ENCODE data around the gene CDC20.

Gene CDC20

GRCh38 chr1:43317817-43318471 is 40.8 kb upstream of the CDC20 start:
- FAIRE-seq (no peak), DNase-seq (ENCODE audit: insufficient read length) (no peak)
- TF ChIP-seq TAF1 (IDR thresholded peaks at IDR 0.05; ENCODE audit: borderline replicate concordance, low read depth, low read length), result no peak

- DNase-seq (ENCODE audit: insufficient read length), result no peak
- no peak for FAIRE-seq
- TF ChIP-seq POLR2A (IDR thresholded peaks at IDR 0.05; ENCODE audit: low read depth, low read length) (no peak), POLR2AphosphoS5 (IDR thresholded peaks at IDR 0.05; ENCODE audit: low read depth, low read length) (no peak), TAF1 (IDR thresholded peaks at IDR 0.05; ENCODE audit: borderline replicate concordance, low read depth, low read length) (no peak)
Measured at GRCh38 chr1:43318831-43319230, 40.0 kb upstream of the CDC20 start.

- DNase-seq (ENCODE audit: insufficient read length), result no peak
- no peak for TF ChIP-seq POLR2AphosphoS5 (IDR thresholded peaks at IDR 0.05; ENCODE audit: low read depth, low read length)
- TF ChIP-seq POLR2A (IDR thresholded peaks at IDR 0.05; ENCODE audit: low read depth, low read length), result no peak
- TF ChIP-seq TAF1 (IDR thresholded peaks at IDR 0.05; ENCODE audit: borderline replicate concordance, low read depth, low read length), result no peak
- FAIRE-seq, result no peak
Measured at GRCh38 chr1:43319288-43319687, 39.5 kb upstream of the CDC20 start.

GRCh38 chr1:43319766-43320165 is 39.0 kb upstream of the CDC20 start:
- FAIRE-seq, result no peak
- TF ChIP-seq POLR2A (IDR thresholded peaks at IDR 0.05; ENCODE audit: low read depth, low read length) (no peak), POLR2AphosphoS5 (IDR thresholded peaks at IDR 0.05; ENCODE audit: low read depth, low read length) (no peak), TAF1 (IDR thresholded peaks at IDR 0.05; ENCODE audit: borderline replicate concordance, low read depth, low read length) (no peak)

GRCh38 chr1:43321331-43321891 is 37.4 kb upstream of the CDC20 start:
- FAIRE-seq (no peak), DNase-seq (ENCODE audit: insufficient read length) (no peak)
- TF ChIP-seq TAF1 (IDR thresholded peaks at IDR 0.05; ENCODE audit: borderline replicate concordance, low read depth, low read length), result no peak
- TF ChIP-seq POLR2A (IDR thresholded peaks at IDR 0.05; ENCODE audit: low read depth, low read length), result no peak
- TF ChIP-seq POLR2AphosphoS5 (IDR thresholded peaks at IDR 0.05; ENCODE audit: low read depth, low read length), result no peak

More at GRCh38 chr1:43319766-43320165, 39.0 kb upstream of the CDC20 start:
- no peak for DNase-seq (ENCODE audit: insufficient read length)

- TF ChIP-seq TAF1 (IDR thresholded peaks at IDR 0.05; ENCODE audit: borderline replicate concordance, low read depth, low read length) (no peak), POLR2A (IDR thresholded peaks at IDR 0.05; ENCODE audit: low read depth, low read length) (no peak)
- FAIRE-seq, result no peak
Measured at GRCh38 chr1:43322506-43322905, 36.3 kb upstream of the CDC20 start.

GRCh38 chr1:43324810-43325209 is 34.0 kb upstream of the CDC20 start:
- no peak for TF ChIP-seq POLR2A (IDR thresholded peaks at IDR 0.05; ENCODE audit: low read depth, low read length)
- no peak for TF ChIP-seq TAF1 (IDR thresholded peaks at IDR 0.05; ENCODE audit: borderline replicate concordance, low read depth, low read length)
- no peak for TF ChIP-seq POLR2AphosphoS5 (IDR thresholded peaks at IDR 0.05; ENCODE audit: low read depth, low read length)
- FAIRE-seq, result no peak
- DNase-seq (ENCODE audit: insufficient read length), result no peak

More at GRCh38 chr1:43322506-43322905, 36.3 kb upstream of the CDC20 start:
- no peak for DNase-seq (ENCODE audit: insufficient read length)

- FAIRE-seq, result no peak
- TF ChIP-seq TAF1 (IDR thresholded peaks at IDR 0.05; ENCODE audit: borderline replicate concordance, low read depth, low read length), result no peak
- TF ChIP-seq POLR2AphosphoS5 (IDR thresholded peaks at IDR 0.05; ENCODE audit: low read depth, low read length), result no peak
- no peak for TF ChIP-seq POLR2A (IDR thresholded peaks at IDR 0.05; ENCODE audit: low read depth, low read length)
- DNase-seq (ENCODE audit: insufficient read length), result no peak
Measured at GRCh38 chr1:43325381-43325780, 33.4 kb upstream of the CDC20 start.

GRCh38 chr1:43327549-43328292 is 31.1 kb upstream of the CDC20 start:
- DNase-seq (ENCODE audit: insufficient read length) (no peak), FAIRE-seq (no peak)
- TF ChIP-seq POLR2AphosphoS5 (IDR thresholded peaks at IDR 0.05; ENCODE audit: low read depth, low read length), result no peak
- no peak for TF ChIP-seq POLR2A (IDR thresholded peaks at IDR 0.05; ENCODE audit: low read depth, low read length)
- TF ChIP-seq TAF1 (IDR thresholded peaks at IDR 0.05; ENCODE audit: borderline replicate concordance, low read depth, low read length), result no peak

- DNase-seq (ENCODE audit: insufficient read length) (peak; percentile 49), FAIRE-seq (no peak)
- TF ChIP-seq TAF1 (IDR thresholded peaks at IDR 0.05; ENCODE audit: borderline replicate concordance, low read depth, low read length) (no peak), POLR2AphosphoS5 (IDR thresholded peaks at IDR 0.05; ENCODE audit: low read depth, low read length) (no peak), POLR2A (IDR thresholded peaks at IDR 0.05; ENCODE audit: low read depth, low read length) (no peak)
Measured at GRCh38 chr1:43329995-43330751, 28.6 kb upstream of the CDC20 start.

GRCh38 chr1:43331688-43332087 is 27.1 kb upstream of the CDC20 start:
- FAIRE-seq (no peak), DNase-seq (ENCODE audit: insufficient read length) (no peak)
- TF ChIP-seq POLR2A (IDR thresholded peaks at IDR 0.05; ENCODE audit: low read depth, low read length) (no peak), POLR2AphosphoS5 (IDR thresholded peaks at IDR 0.05; ENCODE audit: low read depth, low read length) (no peak), TAF1 (IDR thresholded peaks at IDR 0.05; ENCODE audit: borderline replicate concordance, low read depth, low read length) (no peak)

All from GM12892 (cell line).